RPMI8226 (cell line): ENCODE data around the gene VPS52.
"Not testable (repeated sequence)": the region's sequence is repeated elsewhere in the genome, so short reads cannot be mapped to it uniquely, and the experiment has no call there.

ENCODE experiments used
- DNase-seq: peaks from one replicate; pipeline ENCODE4 v3.0.0-alpha.2; 2015

The VPS52 gene

GRCh38 chr6:33299237-33299944 lies 27.7 kb upstream of the VPS52 start:
- peak; percentile 97 for DNase-seq

- peak; percentile 83 for DNase-seq
Observed at GRCh38 chr6:33298773-33299236, 27.1 kb upstream of the VPS52 start, which contains the start of gene RGL2. RGL2 (minus strand) TSS chr6:33298942; CDS start chr6:33298610, 332 bp downstream.

GRCh38 chr6:33297956-33298772 lies 26.5 kb upstream of the VPS52 start:
- peak; percentile 74 for DNase-seq

GRCh38 chr6:33297406-33297955 lies 25.8 kb upstream of the VPS52 start:
- DNase-seq: peak; percentile 41

GRCh38 chr6:33296797-33297405 lies 25.2 kb upstream of the VPS52 start:
- no peak for DNase-seq

GRCh38 chr6:33295621-33296369 lies 24.1 kb upstream of the VPS52 start:
- no peak for DNase-seq

GRCh38 chr6:33294086-33294823 lies 22.6 kb upstream of the VPS52 start:
- DNase-seq: no peak

DNA sequence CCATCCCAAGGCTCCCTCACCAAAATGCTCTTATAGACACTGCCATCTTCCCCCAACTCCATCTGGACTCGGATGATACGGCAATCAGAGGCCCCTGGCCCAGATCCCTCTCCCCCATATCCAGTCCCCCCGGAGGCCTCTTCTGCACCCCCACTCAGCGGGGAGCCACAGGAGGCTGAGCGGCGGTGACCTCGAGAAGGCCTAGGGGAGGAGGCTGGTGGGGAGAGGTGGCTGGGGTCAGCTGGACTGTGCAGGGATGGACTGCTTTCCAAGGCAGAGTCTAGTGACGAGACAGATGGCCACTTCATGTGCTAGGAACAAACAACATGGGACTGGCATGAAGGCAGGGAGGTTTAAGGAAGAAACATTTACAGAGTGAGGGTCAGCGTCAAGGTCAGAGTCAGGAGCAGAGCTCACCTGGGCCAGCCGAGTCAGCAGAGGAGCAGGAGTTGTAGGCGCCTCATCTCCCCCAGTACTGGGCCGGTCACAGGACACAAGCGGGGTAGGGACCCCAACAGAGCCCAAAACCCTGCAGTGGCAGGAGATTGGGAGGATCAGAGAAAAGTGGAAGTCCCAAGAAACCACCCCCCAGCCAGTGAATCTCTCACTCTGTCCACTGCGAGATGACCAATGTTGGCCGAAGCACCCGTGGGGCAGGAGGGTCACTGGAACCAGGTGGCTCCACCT lies 21.5 kb upstream of the VPS52 start:
- DNase-seq: no peak

DNA sequence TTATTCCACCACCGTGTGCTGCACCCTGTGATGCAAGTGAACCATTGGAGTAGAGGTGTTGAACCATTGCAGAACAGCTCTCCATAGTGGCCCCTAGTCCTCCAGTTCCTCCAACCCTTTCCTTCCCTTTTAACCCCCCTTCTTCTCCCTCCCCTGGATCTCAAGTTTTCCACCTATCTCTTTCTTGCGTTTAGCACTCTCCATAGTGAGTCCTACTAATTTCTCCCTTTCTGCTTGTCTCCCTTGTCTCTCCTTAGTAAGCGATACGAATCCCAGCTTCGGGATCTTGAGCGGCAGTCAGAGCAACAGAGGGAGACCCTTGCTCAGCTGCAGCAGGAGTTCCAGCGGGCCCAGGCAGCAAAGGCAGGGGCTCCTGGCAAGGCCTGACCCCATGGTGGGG lies 18.8 kb upstream of the VPS52 start:
- no peak for DNase-seq

- DNase-seq: no peak
Observed at GRCh38 chr6:33289784-33290315, 18.2 kb upstream of the VPS52 start.

DNA sequence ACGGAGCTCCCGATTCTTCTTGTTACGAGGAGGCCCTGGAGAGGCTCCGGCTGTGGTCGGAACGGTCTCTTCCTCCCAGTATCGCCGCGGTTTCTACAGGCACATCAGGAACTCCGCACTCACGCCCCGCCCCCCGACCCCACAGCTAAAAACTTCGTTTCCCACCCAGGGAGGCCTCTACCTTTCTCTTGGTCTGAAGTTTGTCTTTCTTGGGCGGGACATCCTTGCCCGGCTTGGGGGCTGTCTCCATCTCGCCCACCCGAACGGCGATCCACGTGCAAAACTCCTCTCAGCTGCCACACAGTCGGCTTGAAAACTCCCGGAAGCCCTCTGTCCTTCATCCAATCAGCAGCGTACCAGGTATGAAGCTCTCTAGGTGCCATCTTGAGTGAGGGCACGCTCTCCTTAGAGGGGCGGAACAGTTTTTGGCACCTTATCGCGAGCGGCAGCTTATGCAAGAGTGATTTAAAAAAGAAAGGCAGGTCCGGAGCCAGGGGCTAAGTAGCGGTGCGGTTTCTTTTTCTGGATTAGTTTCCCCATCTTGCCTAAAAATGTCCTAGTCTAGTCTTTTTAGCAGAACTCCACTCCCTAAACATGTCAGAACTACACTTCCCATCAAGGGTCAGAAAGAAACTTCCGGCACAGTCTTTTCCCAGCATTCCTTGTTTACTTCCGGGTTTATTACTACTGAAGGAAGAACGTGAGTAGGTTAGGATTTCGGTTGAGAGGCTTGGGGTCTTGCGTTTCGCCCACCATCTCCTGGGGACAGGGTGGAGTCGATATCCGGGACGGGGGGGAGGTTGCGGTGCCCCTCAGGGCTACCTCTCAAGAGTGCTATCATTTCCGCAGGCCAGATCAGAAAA lies 17.5 kb upstream of the VPS52 start, which contains the start of the genes PFDN6 and WDR46:
Gene PFDN6 (plus strand): TSS at position 681 of the 863 bp plus-strand sequence. CDS start 256 bp downstream, outside the sequence.
Gene WDR46 (minus strand): TSS at position 319 of the 863 bp plus-strand sequence. CDS start 69 bp downstream, at position 250.
- DNase-seq: peak; percentile 87

DNA sequence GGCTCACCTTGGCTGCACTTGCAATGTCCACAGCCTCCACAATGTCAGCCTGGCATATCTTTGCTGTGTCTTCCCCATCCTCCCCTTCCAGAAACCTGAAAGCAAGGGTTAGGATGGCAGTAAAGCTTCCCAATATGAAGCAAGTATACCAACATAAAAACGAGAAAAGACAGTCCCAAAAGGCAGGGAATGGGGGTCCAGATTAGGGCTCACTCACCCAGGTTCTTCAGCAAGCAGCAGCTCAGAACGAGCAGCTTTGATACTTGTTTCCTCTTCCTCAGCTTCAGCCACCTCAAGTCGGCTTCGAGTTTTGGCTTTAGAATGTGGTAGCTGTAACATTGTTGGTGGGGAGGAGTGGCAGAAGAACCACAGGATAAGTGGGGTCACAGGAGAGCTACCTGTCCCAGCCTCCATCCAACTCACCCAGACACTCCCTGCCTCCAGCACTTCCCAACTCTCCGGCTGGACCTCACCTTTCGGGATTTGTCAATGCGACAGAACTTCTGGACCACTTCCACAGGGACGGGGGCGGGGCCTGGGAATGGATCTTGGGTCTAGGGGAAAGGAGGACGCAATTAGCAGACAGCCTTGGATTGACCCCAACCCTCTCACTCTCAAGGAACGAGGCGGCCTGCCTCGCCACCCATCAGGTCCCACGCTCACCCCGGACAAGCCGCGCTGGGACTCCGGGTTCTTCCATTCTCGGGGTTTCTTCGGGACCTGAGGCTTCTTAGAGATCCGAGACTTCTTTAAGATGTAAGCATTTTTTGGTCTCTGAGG lies 16.7 kb upstream of the VPS52 start:
- no peak for DNase-seq

DNA sequence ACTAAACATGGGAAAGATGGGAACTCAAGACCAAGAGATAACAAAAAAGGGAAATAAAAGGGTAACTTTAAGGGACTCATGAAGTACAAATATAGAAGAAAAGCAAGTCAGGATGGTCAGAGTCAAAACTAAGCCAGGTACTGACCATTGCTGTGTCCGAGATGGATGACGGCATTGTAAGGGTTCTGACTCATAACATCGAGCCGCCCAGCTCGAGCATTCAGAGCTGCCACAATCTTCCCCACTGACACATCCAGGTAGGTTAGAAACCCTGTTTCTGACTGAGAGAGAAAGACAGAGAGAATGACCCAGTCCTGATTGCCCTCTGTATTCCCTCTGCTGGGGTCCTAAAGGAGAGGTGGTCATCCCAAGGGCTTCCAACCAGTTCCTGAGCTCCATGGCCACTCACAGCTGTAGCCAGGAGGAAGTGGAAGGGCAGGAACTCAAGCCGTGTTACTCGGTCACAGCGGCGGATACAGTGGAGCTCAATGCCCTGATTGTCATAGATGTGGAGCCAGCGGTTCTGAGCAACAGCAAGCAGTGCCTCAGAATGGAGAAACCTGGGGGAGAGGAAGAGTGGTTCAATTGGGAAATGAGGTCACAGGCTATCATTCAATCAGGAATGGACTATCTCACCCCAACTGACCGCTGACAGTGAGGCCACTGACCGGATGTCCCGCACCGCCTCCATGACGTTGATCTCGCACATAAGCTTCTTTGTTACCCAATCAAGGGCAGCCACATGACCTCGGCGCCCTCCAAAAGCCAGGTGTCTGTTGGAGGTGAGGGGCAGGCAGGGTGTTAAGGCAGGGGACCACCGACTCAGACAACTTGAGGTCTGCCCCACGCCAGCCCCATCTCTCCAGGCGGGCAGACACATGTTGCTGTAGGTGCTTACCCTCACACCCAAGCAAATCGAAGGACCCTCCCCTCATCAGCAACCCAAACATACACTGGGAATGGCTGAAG lies 15.6 kb upstream of the VPS52 start:
- no peak for DNase-seq

GRCh38 chr6:33285214-33285613 lies 13.5 kb upstream of the VPS52 start:
- DNase-seq: not testable (repeated sequence)

DNA sequence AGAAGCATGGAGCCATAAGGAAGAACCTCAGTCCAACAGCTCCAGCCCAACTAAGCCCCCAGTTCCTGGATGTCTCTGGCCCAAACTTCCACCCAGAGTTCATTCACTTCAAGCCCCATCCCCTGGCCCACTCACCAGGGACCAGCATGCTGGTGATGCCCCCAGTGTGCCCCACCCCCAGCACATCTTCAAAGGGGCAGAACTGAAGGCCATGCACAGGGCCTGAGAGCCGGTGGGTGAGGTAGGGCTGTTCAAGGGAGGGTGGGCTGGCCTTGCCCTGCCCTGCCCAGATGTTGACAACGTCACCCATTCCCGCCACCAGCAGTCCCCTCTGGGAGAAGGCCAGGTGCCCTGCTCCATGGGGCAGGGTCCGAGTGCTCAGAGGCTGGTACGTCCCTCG lies 8.9 kb upstream of the VPS52 start:
- DNase-seq: no peak

GRCh38 chr6:33279971-33280511 lies 8.4 kb upstream of the VPS52 start:
- DNase-seq: peak; percentile 61

GRCh38 chr6:33279257-33279695 lies 7.6 kb upstream of the VPS52 start:
- no peak for DNase-seq
